ENCODE data around the gene CDX1.

The CDX1 gene

GRCh38 chr5:150163035-150163434 lies 3.5 kb upstream of the CDX1 start:
- TF ChIP-seq, protein P1, sequence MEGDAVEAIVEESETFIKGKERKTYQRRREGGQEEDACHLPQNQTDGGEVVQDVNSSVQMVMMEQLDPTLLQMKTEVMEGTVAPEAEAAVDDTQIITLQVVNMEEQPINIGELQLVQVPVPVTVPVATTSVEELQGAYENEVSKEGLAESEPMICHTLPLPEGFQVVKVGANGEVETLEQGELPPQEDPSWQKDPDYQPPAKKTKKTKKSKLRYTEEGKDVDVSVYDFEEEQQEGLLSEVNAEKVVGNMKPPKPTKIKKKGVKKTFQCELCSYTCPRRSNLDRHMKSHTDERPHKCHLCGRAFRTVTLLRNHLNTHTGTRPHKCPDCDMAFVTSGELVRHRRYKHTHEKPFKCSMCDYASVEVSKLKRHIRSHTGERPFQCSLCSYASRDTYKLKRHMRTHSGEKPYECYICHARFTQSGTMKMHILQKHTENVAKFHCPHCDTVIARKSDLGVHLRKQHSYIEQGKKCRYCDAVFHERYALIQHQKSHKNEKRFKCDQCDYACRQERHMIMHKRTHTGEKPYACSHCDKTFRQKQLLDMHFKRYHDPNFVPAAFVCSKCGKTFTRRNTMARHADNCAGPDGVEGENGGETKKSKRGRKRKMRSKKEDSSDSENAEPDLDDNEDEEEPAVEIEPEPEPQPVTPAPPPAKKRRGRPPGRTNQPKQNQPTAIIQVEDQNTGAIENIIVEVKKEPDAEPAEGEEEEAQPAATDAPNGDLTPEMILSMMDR (IDR thresholded peaks at IDR 0.05): no peak
- DNase-seq (ENCODE audit: low spot score): no peak
- Histone ChIP-seq H3K4me3 (no peak overlapping the region), H3K27ac (peak overlapping the region; percentile 53 to 80)

- DNase-seq (ENCODE audit: low spot score): no peak
- H3K4me3 ChIP-seq: no peak overlapping the region
- peak overlapping the region; percentile 53 to 80 for H3K27ac ChIP-seq
- TF ChIP-seq, protein P1 (IDR thresholded peaks at IDR 0.05): peak; percentile 24
Measured at GRCh38 chr5:150163547-150164059, 3.0 kb upstream of the CDX1 start.

GRCh38 chr5:150164211-150164980 lies 2.2 kb upstream of the CDX1 start:
- TF ChIP-seq, protein P1 (IDR thresholded peaks at IDR 0.05): no peak
- Histone ChIP-seq H3K4me3 (no peak overlapping the region), H3K27ac (peak overlapping the region; percentile 53 to 61)
- DNase-seq (ENCODE audit: low spot score): no peak

DNA sequence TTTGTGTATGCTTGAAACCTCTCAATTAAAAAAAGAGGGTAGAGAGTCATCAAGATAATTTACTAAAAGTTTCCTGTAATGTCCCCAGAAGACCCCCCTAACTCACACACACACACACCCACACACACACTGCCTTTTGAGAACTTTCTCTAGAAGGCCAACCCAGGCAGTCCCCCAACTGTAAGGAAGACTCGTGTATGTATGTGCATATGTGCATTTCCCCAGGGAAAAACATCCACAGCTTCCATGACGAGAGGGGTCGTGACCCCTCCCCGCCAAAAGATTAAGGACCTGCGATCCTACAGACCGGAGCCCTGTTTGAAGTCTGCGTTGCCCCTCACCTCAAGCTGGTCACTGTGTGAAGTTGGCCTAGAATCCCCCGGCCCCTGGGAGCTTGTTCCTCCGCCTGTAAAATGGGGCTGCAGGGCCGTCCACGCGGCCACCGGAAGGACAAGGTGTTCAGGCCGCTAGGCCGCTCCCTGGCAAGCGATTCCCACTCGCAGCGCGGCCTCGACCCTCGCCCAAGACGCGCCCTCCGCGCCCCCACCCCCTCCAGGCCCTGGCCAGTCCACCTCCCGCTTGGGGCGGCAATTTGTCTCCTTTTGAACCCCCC lies 435 bp upstream of the CDX1 start:
- no peak overlapping the region for H3K4me3 ChIP-seq
- DNase-seq (ENCODE audit: low spot score): no peak
- H3K27ac ChIP-seq: no peak overlapping the region
- TF ChIP-seq, protein P1 (IDR thresholded peaks at IDR 0.05): no peak

DNA sequence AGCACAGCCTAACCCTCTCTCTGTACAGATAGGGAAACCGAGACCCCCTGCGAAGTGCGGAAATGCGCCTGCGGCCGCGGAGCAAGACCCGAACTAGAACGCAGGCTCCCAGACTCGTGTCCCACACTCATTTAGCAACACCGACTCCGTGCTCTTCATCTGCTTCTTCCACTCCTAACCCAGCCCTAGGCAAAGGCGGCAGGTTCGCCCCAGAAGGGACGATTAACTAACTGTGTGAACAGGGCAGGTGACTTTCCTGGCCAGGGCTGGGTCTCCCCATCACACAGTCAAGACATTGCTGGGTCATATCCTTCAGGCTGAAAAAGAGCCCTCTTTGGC lies 903 bp downstream of the CDX1 start:
- Histone ChIP-seq H3K27ac (no peak overlapping the region), H3K4me3 (no peak overlapping the region)
- DNase-seq (ENCODE audit: low spot score): no peak
- TF ChIP-seq, protein P1 (IDR thresholded peaks at IDR 0.05): no peak

GRCh38 chr5:150167908-150168307 lies 1.3 kb downstream of the CDX1 start:
- no peak overlapping the region for H3K27ac ChIP-seq
- TF ChIP-seq, protein P1 (IDR thresholded peaks at IDR 0.05): no peak
- no peak for DNase-seq (ENCODE audit: low spot score)
- no peak overlapping the region for H3K4me3 ChIP-seq

DNA sequence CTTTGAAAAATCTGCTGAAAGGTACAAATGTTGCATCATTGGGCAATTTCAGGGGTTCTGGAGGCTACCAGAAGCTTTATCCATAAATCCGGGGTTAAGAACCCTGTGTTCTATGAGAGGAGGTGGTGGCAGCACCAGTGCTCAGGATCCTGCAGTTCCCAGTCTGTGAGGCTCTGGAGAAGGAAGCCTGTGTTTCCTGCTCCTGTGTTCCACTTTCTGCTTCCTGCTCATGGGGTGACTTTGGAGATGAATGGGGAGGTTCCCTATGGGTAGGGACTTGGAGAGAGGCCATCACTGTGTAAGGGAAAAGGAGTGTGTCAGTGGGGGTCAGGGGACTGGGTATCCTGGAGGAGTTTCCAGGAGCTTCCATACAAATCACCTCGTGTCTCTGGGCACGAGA lies 2.3 kb downstream of the CDX1 start:
- no peak for DNase-seq (ENCODE audit: low spot score)
- Histone ChIP-seq H3K27ac (no peak overlapping the region), H3K4me3 (no peak overlapping the region)
- TF ChIP-seq, protein P1 (IDR thresholded peaks at IDR 0.05): no peak
